GM12878 (cell line): ENCODE measurements around the gene CD83.

Experiments
- CTCF ChIP-seq, 3 experiments: IDR thresholded peaks in 2 of 3; conservative IDR thresholded peaks in 1 of 3; 2 replicates each; pipeline ENCODE4 v1.5.1; 2011; ENCODE audit warnings: low read depth in 3 of 3, low read length in 3 of 3, mild to moderate bottlenecking in 3 of 3, control low read depth in 2 of 3, moderate library complexity in 2 of 3, inconsistent platforms in 1 of 3, mixed read lengths in 1 of 3; ENCODE audit not compliant: control insufficient read depth in 2 of 3, insufficient read depth in 1 of 3; ENCODE audit errors: extremely low read depth in 1 of 3
- ELK1 ChIP-seq: IDR thresholded peaks from 2 replicates; pipeline ENCODE4 v1.6.1; 2012; ENCODE audit warnings: low read depth, low read length, improper control_type of control experiment
- IKZF1 ChIP-seq: fragments of 450-650 bp; conservative IDR thresholded peaks from 2 replicates; pipeline ENCODE4 v1.6.1; 2017; ENCODE audit warnings: antibody characterized with exemption, mild to moderate bottlenecking
- POLR2A ChIP-seq: IDR thresholded peaks from 2 replicates; pipeline ENCODE4 v1.6.1; 2011; ENCODE audit warnings: low read depth, mild to moderate bottlenecking, low read length
- REST ChIP-seq: IDR thresholded peaks from 2 replicates; pipeline ENCODE4 v1.6.1; 2012; ENCODE audit warnings: mild to moderate bottlenecking, low read depth, low read length

GRCh38 chr6:14165091-14165490 lies 47.5 kb downstream of the CD83 start:
- TF ChIP-seq CTCF (IDR thresholded peaks at IDR 0.05 in 2 of 3, conservative IDR thresholded peaks at IDR 0.05 in 1 of 3; ENCODE audit: control insufficient read depth in 2 of 3, extremely low read depth in 1 of 3, insufficient read depth in 1 of 3, low read depth in 3 of 3, low read length in 3 of 3) (no peak), POLR2A (no peak), ELK1 (no peak), IKZF1 (no peak), REST (no peak)
